ENCODE measurements around the gene CACNA1I.
A peak's percentile ranks its signal among the peaks of the same experiment; 100 is the strongest.

DNA sequence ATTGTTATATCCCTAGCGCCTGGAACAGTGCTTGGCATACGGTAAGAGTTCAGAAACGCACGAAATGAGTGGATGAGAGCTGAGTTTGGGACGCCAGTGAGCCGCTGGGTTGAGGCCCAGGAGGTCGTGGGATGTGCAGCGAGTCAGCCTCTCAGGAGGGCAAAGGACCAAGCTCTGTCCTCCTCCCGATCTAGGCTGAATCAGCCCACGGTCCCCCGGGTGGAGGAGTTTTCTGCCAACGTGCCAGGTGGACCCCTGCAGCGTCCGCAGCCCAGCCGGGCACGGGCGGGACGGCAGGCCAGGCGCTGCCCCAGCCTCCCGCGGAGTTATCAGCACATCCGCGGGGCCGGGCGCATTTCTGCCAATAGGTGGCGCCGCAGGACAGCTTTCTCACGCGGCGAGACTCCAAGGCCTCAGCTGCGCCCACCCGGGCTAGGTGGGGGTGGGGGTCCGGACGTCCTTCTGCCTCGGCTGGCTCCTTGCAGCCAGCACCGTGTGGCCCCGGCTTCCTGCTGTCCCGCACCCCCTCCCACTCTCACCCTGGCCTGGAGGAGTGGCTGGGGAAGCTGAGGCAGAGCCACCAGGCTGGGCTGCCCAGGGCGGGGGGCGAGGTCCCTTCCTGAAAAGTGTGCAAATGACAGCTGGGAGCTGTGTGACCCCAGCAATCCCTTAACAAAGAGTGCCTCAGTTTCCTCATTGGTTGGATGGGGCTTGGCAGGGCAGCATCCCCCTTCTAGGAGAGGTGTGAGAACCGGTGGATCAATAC is 35.8 kb upstream of the CACNA1I start:
- TF ChIP-seq EZH2 (IDR thresholded peaks at IDR 0.05; ENCODE audit: borderline replicate concordance, low read depth, low read length, poor library complexity, severe bottlenecking): no peak
- TF ChIP-seq, protein P1, sequence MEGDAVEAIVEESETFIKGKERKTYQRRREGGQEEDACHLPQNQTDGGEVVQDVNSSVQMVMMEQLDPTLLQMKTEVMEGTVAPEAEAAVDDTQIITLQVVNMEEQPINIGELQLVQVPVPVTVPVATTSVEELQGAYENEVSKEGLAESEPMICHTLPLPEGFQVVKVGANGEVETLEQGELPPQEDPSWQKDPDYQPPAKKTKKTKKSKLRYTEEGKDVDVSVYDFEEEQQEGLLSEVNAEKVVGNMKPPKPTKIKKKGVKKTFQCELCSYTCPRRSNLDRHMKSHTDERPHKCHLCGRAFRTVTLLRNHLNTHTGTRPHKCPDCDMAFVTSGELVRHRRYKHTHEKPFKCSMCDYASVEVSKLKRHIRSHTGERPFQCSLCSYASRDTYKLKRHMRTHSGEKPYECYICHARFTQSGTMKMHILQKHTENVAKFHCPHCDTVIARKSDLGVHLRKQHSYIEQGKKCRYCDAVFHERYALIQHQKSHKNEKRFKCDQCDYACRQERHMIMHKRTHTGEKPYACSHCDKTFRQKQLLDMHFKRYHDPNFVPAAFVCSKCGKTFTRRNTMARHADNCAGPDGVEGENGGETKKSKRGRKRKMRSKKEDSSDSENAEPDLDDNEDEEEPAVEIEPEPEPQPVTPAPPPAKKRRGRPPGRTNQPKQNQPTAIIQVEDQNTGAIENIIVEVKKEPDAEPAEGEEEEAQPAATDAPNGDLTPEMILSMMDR (conservative IDR thresholded peaks at IDR 0.05; ENCODE audit: low read depth, low read length): peak; percentile 96
